HG03135 (cell line): ENCODE results near the gene CRAT.

Source experiments
- ATAC-seq: cut with Tn5 transposase; IDR thresholded peaks from one replicate; pipeline ENCODE4 v1.9.1; 2021; ENCODE audit warnings: mild to moderate bottlenecking, moderate library complexity; ENCODE audit not compliant: unreplicated experiment

The CRAT gene

GRCh38 chr9:129110740-129111527, at the start of gene CRAT, which contains the start of gene PTPA:
CRAT (minus strand) TSS chr9:129110793; CDS start chr9:129110509, 284 bp downstream.
PTPA (plus strand) TSS chr9:129111415; CDS start chr9:129111601, 186 bp downstream.
- ATAC-seq, result peak; percentile 79

GRCh38 chr9:129156163-129156562, 45.6 kb upstream of the CRAT start:
- ATAC-seq, result no peak

GRCh38 chr9:129154866-129155477, 44.4 kb upstream of the CRAT start:
- no peak for ATAC-seq

- no peak for ATAC-seq
These were observed 40.9 kb upstream of the CRAT start for GRCh38 chr9:129151469-129151868.

GRCh38 chr9:129150672-129151211, 40.1 kb upstream of the CRAT start:
- ATAC-seq, result no peak

- no peak for ATAC-seq
These were observed 39.5 kb upstream of the CRAT start for GRCh38 chr9:129150122-129150521.

GRCh38 chr9:129149442-129149841, 38.8 kb upstream of the CRAT start:
- ATAC-seq, result no peak

- ATAC-seq, result no peak
These were observed 38.0 kb upstream of the CRAT start for GRCh38 chr9:129148463-129149204.

- ATAC-seq, result no peak
These were observed 35.9 kb upstream of the CRAT start for GRCh38 chr9:129146441-129146941.

- ATAC-seq, result no peak
These were observed 35.3 kb upstream of the CRAT start for GRCh38 chr9:129145841-129146292.

GRCh38 chr9:129145316-129145715, 34.7 kb upstream of the CRAT start:
- no peak for ATAC-seq

- no peak for ATAC-seq
These were observed 32.7 kb upstream of the CRAT start for GRCh38 chr9:129143031-129143927.

GRCh38 chr9:129142138-129142935, 31.7 kb upstream of the CRAT start:
- ATAC-seq, result no peak

GRCh38 chr9:129141066-129142041, 30.8 kb upstream of the CRAT start:
- ATAC-seq, result peak; percentile 41

- peak; percentile 12 for ATAC-seq
These were observed 29.9 kb upstream of the CRAT start for GRCh38 chr9:129140397-129141065.

- ATAC-seq, result peak; percentile 41
These were observed 29.4 kb upstream of the CRAT start for GRCh38 chr9:129139993-129140396.

- no peak for ATAC-seq
These were observed 28.8 kb upstream of the CRAT start for GRCh38 chr9:129139233-129139992.
